ENCODE results near the gene RIPOR2. TPM values are rescaled to one million over a fixed set of nuclear protein-coding genes. Genes with fewer than 3 reads are reported as not detected.

Gene RIPOR2
- 29.4 TPM for polyA plus RNA-seq (ENCODE audit: insufficient read length)

- no peak for DNase-seq
These were observed at the start of gene RIPOR2 for GRCh38 chr6:24935366-24936152. TSS of gene RIPOR2 (minus strand) at chr6:24935960. CDS start at chr6:24935898, 62 bp downstream.

GRCh38 chr6:24985323-24985722, 49.6 kb upstream of the RIPOR2 start:
- no peak for DNase-seq

- no peak for DNase-seq
These were observed 46.5 kb upstream of the RIPOR2 start for GRCh38 chr6:24982231-24982630.

GRCh38 chr6:24981386-24981760, 45.6 kb upstream of the RIPOR2 start:
- no peak for DNase-seq

- no peak for DNase-seq
These were observed 45.0 kb upstream of the RIPOR2 start for GRCh38 chr6:24980507-24981385.

- DNase-seq: no peak
These were observed 43.4 kb upstream of the RIPOR2 start for GRCh38 chr6:24979176-24979575.

GRCh38 chr6:24974182-24975171, 38.7 kb upstream of the RIPOR2 start:
- DNase-seq: no peak

GRCh38 chr6:24972311-24972958, 36.7 kb upstream of the RIPOR2 start:
- DNase-seq: no peak

GRCh38 chr6:24971067-24971466, 35.3 kb upstream of the RIPOR2 start:
- DNase-seq: no peak

- DNase-seq: no peak
These were observed 33.6 kb upstream of the RIPOR2 start for GRCh38 chr6:24969343-24969860.

GRCh38 chr6:24968783-24969182, 33.0 kb upstream of the RIPOR2 start:
- no peak for DNase-seq

GRCh38 chr6:24967211-24967610, 31.5 kb upstream of the RIPOR2 start:
- DNase-seq: no peak

GRCh38 chr6:24966381-24966780, 30.6 kb upstream of the RIPOR2 start:
- DNase-seq: no peak

- no peak for DNase-seq
These were observed 28.3 kb upstream of the RIPOR2 start for GRCh38 chr6:24963887-24964570.

- no peak for DNase-seq
These were observed 27.6 kb upstream of the RIPOR2 start for GRCh38 chr6:24963339-24963738.

- no peak for DNase-seq
These were observed 26.1 kb upstream of the RIPOR2 start for GRCh38 chr6:24961852-24962251.

- DNase-seq: no peak
These were observed 25.3 kb upstream of the RIPOR2 start for GRCh38 chr6:24960991-24961475.

GRCh38 chr6:24959319-24959718, 23.6 kb upstream of the RIPOR2 start:
- DNase-seq: no peak

GRCh38 chr6:24957199-24957598, 21.4 kb upstream of the RIPOR2 start:
- DNase-seq: no peak

- no peak for DNase-seq
These were observed 18.0 kb upstream of the RIPOR2 start for GRCh38 chr6:24953726-24954125.

- DNase-seq: no peak
These were observed 16.1 kb upstream of the RIPOR2 start for GRCh38 chr6:24951811-24952299.

All from hindlimb muscle (tissue), 1 donor.